SK-N-SH treated with all-trans-retinoic acid at 6 μM for 48 hours (cell line): Measurements from ENCODE around the gene MUC20.

Experiments
- ATAC-seq: fragments of 200-7000 bp; cut with Tn5 transposase; 3 replicates; pipeline ENCODE4 v1.9.1; 2020; ENCODE audit warnings: mild to moderate bottlenecking, moderate library complexity
- ARNTL ChIP-seq: fragments of 450-650 bp; formaldehyde crosslinking; IDR thresholded peaks from 2 replicates; pipeline ENCODE4 v1.5.0; 2020; ENCODE audit warnings: low read depth, mild to moderate bottlenecking, moderate library complexity, borderline replicate concordance
- BACH2 ChIP-seq: fragments of 250-450 bp; sonication (Bioruptor Pico); IDR thresholded peaks from 2 replicates; pipeline ENCODE4 v1.9.0; 2021; ENCODE audit warnings: mild to moderate bottlenecking, borderline replicate concordance
- CSDC2 ChIP-seq: fragments of 250-450 bp; sonication (Bioruptor Pico); IDR thresholded peaks from 2 replicates; pipeline ENCODE4 v1.5.0; 2020; ENCODE audit warnings: mild to moderate bottlenecking, moderate library complexity
- ESRRG ChIP-seq: fragments of 250-450 bp; sonication (Bioruptor Pico); IDR thresholded peaks from 2 replicates; pipeline ENCODE4 v1.6.1; 2021; ENCODE audit warnings: mild to moderate bottlenecking
- GLIS3 ChIP-seq: fragments of 250-450 bp; sonication (Bioruptor Pico); IDR thresholded peaks from 2 replicates; pipeline ENCODE4 v1.5.0; 2020; ENCODE audit warnings: mild to moderate bottlenecking, moderate library complexity
- OSR1 ChIP-seq: fragments of 250-450 bp; sonication (Bioruptor Pico); IDR thresholded peaks from 2 replicates; pipeline ENCODE4 v1.8.0; 2022; ENCODE audit warnings: moderate library complexity, mild to moderate bottlenecking, inconsistent platforms
- PPARA ChIP-seq: fragments of 250-450 bp; sonication (Bioruptor Pico); IDR thresholded peaks from 2 replicates; pipeline ENCODE4 v1.5.0; 2020; ENCODE audit warnings: mild to moderate bottlenecking, borderline replicate concordance
- RARB ChIP-seq: fragments of 250-450 bp; sonication (Bioruptor Pico); IDR thresholded peaks from 2 replicates; pipeline ENCODE4 v1.8.0; 2021; ENCODE audit warnings: mild to moderate bottlenecking, moderate library complexity
- SNAI2 ChIP-seq: fragments of 250-450 bp; sonication (Bioruptor Pico); IDR thresholded peaks from 2 replicates; pipeline ENCODE4 v1.5.0; 2020; ENCODE audit warnings: mild to moderate bottlenecking, moderate library complexity
- TCF4 ChIP-seq: fragments of 250-450 bp; sonication (Bioruptor Pico); IDR thresholded peaks from 2 replicates; pipeline ENCODE4 v1.8.0; 2021; ENCODE audit warnings: mild to moderate bottlenecking, moderate library complexity, borderline replicate concordance
- TOX ChIP-seq: fragments of 250-450 bp; sonication (Bioruptor Pico); IDR thresholded peaks from 2 replicates; pipeline ENCODE4 v1.8.0; 2021; ENCODE audit warnings: mild to moderate bottlenecking, moderate library complexity, borderline replicate concordance
- TSHZ2 ChIP-seq: fragments of 250-450 bp; sonication (Bioruptor Pico); IDR thresholded peaks from 2 replicates; pipeline ENCODE4 v1.5.0; 2020; ENCODE audit warnings: mild to moderate bottlenecking, moderate library complexity
- ZC3H10 ChIP-seq: fragments of 250-450 bp; sonication (Bioruptor Pico); IDR thresholded peaks from 2 replicates; pipeline ENCODE4 v1.5.1; 2021; ENCODE audit warnings: mild to moderate bottlenecking, moderate library complexity
- ZFP30 ChIP-seq: fragments of 450-650 bp; formaldehyde crosslinking; IDR thresholded peaks from 2 replicates; pipeline ENCODE4 v1.5.0; 2022; ENCODE audit warnings: mild to moderate bottlenecking, moderate library complexity
- ZNF565 ChIP-seq: fragments of 450-650 bp; formaldehyde crosslinking; conservative IDR thresholded peaks from 2 replicates; pipeline ENCODE4 v1.5.0; 2020; ENCODE audit warnings: low read depth, mild to moderate bottlenecking, moderate library complexity
- ZNF70 ChIP-seq: fragments of 450-650 bp; formaldehyde crosslinking; IDR thresholded peaks from 2 replicates; pipeline ENCODE4 v1.5.0; 2020; ENCODE audit warnings: mild to moderate bottlenecking, moderate library complexity
- TF ChIP-seq, protein P1 (sequence below): fragments of 250-450 bp; sonication (Bioruptor Pico); IDR thresholded peaks from 2 replicates; pipeline ENCODE4 v1.8.0; 2021; ENCODE audit warnings: low read depth, mild to moderate bottlenecking, moderate library complexity, borderline replicate concordance
- TF ChIP-seq, protein P2 (sequence below): fragments of 250-450 bp; sonication (Bioruptor Pico); IDR thresholded peaks from 2 replicates; pipeline ENCODE4 v1.5.1; 2020; ENCODE audit warnings: low read depth, mild to moderate bottlenecking, moderate library complexity
- TF ChIP-seq, protein P3 (sequence below): fragments of 250-450 bp; sonication (Bioruptor Pico); IDR thresholded peaks from 2 replicates; pipeline ENCODE4 v1.5.1; 2021; ENCODE audit warnings: mild to moderate bottlenecking, moderate library complexity
- TF ChIP-seq, protein P4 (sequence below): fragments of 250-450 bp; sonication (Bioruptor Pico); IDR thresholded peaks from 2 replicates; pipeline ENCODE4 v1.8.0; 2020; ENCODE audit warnings: mild to moderate bottlenecking, moderate library complexity, borderline replicate concordance

The MUC20 gene

DNA sequence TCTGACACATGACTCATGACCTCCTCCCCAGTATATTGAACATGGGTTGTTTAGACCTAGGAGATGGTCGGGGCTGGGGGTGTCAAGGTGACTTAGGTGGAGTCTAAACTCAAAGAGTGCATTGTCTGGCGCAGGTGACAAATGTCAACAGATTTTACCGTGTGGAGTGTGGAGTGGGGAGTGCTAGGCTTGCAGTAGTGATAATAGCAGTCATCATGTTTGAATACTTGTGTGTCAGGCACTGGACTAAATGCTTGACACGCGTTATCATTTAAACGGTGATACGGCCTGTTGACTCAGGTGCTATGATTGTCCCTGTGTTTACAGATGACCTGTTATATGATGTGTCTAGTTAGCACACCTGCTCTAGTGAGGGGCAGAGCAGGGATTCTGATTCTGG is 30.8 kb downstream of the MUC20 start:
- no peak for ATAC-seq
- no peak for TF ChIP-seq RARB (CRISPR knock-in tag)
- TF ChIP-seq, protein P1, sequence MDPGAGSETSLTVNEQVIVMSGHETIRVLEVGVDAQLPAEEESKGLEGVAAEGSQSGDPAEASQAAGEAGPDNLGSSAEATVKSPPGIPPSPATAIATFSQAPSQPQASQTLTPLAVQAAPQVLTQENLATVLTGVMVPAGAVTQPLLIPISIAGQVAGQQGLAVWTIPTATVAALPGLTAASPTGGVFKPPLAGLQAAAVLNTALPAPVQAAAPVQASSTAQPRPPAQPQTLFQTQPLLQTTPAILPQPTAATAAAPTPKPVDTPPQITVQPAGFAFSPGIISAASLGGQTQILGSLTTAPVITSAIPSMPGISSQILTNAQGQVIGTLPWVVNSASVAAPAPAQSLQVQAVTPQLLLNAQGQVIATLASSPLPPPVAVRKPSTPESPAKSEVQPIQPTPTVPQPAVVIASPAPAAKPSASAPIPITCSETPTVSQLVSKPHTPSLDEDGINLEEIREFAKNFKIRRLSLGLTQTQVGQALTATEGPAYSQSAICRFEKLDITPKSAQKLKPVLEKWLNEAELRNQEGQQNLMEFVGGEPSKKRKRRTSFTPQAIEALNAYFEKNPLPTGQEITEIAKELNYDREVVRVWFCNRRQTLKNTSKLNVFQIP = no peak
- TF ChIP-seq TOX (CRISPR knock-in tag) = no peak
- no peak for TF ChIP-seq OSR1 (CRISPR knock-in tag)
- no peak for TF ChIP-seq CSDC2 (CRISPR knock-in tag)
- no peak for TF ChIP-seq TCF4 (CRISPR knock-in tag)
- no peak for TF ChIP-seq PPARA (CRISPR knock-in tag)
- no peak for TF ChIP-seq ZNF565 (CRISPR knock-in tag)
- TF ChIP-seq, protein P2, sequence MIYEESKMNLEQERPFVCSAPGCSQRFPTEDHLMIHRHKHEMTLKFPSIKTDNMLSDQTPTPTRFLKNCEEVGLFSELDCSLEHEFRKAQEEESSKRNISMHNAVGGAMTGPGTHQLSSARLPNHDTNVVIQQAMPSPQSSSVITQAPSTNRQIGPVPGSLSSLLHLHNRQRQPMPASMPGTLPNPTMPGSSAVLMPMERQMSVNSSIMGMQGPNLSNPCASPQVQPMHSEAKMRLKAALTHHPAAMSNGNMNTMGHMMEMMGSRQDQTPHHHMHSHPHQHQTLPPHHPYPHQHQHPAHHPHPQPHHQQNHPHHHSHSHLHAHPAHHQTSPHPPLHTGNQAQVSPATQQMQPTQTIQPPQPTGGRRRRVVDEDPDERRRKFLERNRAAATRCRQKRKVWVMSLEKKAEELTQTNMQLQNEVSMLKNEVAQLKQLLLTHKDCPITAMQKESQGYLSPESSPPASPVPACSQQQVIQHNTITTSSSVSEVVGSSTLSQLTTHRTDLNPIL (CRISPR knock-in tag) = no peak
- no peak for TF ChIP-seq BACH2 (CRISPR knock-in tag)
- TF ChIP-seq ZFP30 (CRISPR knock-in tag) = no peak
- no peak for TF ChIP-seq SNAI2 (CRISPR knock-in tag)
- no peak for TF ChIP-seq TSHZ2 (CRISPR knock-in tag)
- TF ChIP-seq ESRRG (CRISPR knock-in tag) = no peak
- TF ChIP-seq ZC3H10 (CRISPR knock-in tag) = no peak
- TF ChIP-seq, protein P3, sequence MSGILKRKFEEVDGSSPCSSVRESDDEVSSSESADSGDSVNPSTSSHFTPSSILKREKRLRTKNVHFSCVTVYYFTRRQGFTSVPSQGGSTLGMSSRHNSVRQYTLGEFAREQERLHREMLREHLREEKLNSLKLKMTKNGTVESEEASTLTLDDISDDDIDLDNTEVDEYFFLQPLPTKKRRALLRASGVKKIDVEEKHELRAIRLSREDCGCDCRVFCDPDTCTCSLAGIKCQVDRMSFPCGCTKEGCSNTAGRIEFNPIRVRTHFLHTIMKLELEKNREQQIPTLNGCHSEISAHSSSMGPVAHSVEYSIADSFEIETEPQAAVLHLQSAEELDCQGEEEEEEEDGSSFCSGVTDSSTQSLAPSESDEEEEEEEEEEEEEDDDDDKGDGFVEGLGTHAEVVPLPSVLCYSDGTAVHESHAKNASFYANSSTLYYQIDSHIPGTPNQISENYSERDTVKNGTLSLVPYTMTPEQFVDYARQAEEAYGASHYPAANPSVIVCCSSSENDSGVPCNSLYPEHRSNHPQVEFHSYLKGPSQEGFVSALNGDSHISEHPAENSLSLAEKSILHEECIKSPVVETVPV (CRISPR knock-in tag) = no peak
- no peak for TF ChIP-seq ZNF70 (CRISPR knock-in tag)
- no peak for TF ChIP-seq GLIS3 (CRISPR knock-in tag)
- no peak for TF ChIP-seq ARNTL
- TF ChIP-seq, protein P4, sequence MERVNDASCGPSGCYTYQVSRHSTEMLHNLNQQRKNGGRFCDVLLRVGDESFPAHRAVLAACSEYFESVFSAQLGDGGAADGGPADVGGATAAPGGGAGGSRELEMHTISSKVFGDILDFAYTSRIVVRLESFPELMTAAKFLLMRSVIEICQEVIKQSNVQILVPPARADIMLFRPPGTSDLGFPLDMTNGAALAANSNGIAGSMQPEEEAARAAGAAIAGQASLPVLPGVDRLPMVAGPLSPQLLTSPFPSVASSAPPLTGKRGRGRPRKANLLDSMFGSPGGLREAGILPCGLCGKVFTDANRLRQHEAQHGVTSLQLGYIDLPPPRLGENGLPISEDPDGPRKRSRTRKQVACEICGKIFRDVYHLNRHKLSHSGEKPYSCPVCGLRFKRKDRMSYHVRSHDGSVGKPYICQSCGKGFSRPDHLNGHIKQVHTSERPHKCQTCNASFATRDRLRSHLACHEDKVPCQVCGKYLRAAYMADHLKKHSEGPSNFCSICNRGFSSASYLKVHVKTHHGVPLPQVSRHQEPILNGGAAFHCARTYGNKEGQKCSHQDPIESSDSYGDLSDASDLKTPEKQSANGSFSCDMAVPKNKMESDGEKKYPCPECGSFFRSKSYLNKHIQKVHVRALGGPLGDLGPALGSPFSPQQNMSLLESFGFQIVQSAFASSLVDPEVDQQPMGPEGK (CRISPR knock-in tag) = no peak

DNA sequence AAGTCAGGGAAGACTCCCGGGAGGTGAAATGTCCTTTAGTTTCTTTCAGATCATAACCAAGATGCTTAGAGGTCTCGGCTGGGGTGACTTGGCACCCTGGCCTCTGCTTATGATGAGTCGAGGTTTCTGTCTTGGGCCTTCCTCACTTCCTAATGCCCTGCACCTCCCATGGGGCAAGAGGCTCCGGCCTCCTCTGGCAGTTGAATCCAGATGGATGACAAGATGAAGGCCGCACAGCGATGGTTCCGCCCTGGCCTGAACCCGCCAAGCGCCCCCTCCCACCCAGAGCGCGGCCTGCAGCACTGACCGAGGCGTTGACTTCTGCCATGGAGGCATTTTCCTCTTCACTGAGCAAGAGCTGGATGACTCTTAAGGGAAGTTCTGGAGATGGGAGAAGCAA is 31.3 kb downstream of the MUC20 start:
- TF ChIP-seq SNAI2 (CRISPR knock-in tag) = no peak
- TF ChIP-seq GLIS3 (CRISPR knock-in tag) = no peak
- no peak for TF ChIP-seq ZNF565 (CRISPR knock-in tag)
- TF ChIP-seq, protein P4 (CRISPR knock-in tag) = no peak
- no peak for TF ChIP-seq ARNTL
- no peak for TF ChIP-seq TSHZ2 (CRISPR knock-in tag)
- ATAC-seq = no peak
